DND-41 (cell line): Measurements from ENCODE around the gene TP53AIP1.

Experiments
- ATAC-seq: fragments of 200-7000 bp; cut with Tn5 transposase; 3 replicates; pipeline ENCODE4 v1.9.1; 2021; ENCODE audit warnings: low read depth; ENCODE audit not compliant: insufficient read depth
- DNase-seq: peaks from one replicate; pipeline ENCODE4 v3.0.0-alpha.2; 2020
- H2AFZ ChIP-seq: 2 replicates; pipeline ENCODE4 v1.6.0; 2012; ENCODE audit warnings: low read depth, low read length
- H3K27ac ChIP-seq: 2 replicates; pipeline ENCODE4 v1.5.1; 2012; ENCODE audit warnings: low read length, inconsistent platforms
- H3K27me3 ChIP-seq: fragments of 200-600 bp; sonication (generic); 2 replicates; pipeline ENCODE4 v1.6.0; 2012; ENCODE audit warnings: low read length, mild to moderate bottlenecking, inconsistent platforms; ENCODE audit not compliant: insufficient read depth, poor library complexity
- H3K36me3 ChIP-seq: 2 replicates; pipeline ENCODE4 v1.5.1; 2012; ENCODE audit warnings: low read length, inconsistent platforms; ENCODE audit not compliant: insufficient read depth
- H3K4me1 ChIP-seq: 2 replicates; pipeline ENCODE4 v1.5.1; 2012; ENCODE audit warnings: mild to moderate bottlenecking, low read length; ENCODE audit not compliant: insufficient read depth
- H3K4me2 ChIP-seq: 2 replicates; pipeline ENCODE4 v1.6.0; 2012; ENCODE audit warnings: mild to moderate bottlenecking, moderate library complexity, low read length, inconsistent platforms; ENCODE audit not compliant: insufficient read depth
- H3K4me3 ChIP-seq, 2 experiments: fragments of 200-600 bp in 1 of 2; shearing (Covaris generic) in 1 of 2; 2 replicates each; pipeline ENCODE4 v1.5.1; 2012 to 2016; ENCODE audit warnings: inconsistent platforms in 2 of 2, low read length in 2 of 2, mild to moderate bottlenecking in 2 of 2, low read depth in 1 of 2, moderate library complexity in 1 of 2
- H3K79me2 ChIP-seq: 2 replicates; pipeline ENCODE4 v1.6.0; 2012; ENCODE audit warnings: low read length, inconsistent platforms; ENCODE audit not compliant: insufficient read depth
- H3K9ac ChIP-seq: 2 replicates; pipeline ENCODE4 v1.6.0; 2012; ENCODE audit warnings: low read depth, mild to moderate bottlenecking, inconsistent platforms, low read length, moderate library complexity
- H3K9me3 ChIP-seq: 2 replicates; pipeline ENCODE4 v1.5.1; 2012; ENCODE audit warnings: low read length, moderate library complexity, mild to moderate bottlenecking, inconsistent platforms; ENCODE audit not compliant: insufficient read depth, severe bottlenecking
- H4K20me1 ChIP-seq: 2 replicates; pipeline ENCODE4 v1.6.0; 2012; ENCODE audit warnings: low read length; ENCODE audit not compliant: insufficient read depth
- EZH2 ChIP-seq: IDR thresholded peaks from 3 replicates; pipeline ENCODE4 v1.6.1; 2012; ENCODE audit warnings: borderline replicate concordance, low read depth, mild to moderate bottlenecking, moderate library complexity, low read length, inconsistent platforms; ENCODE audit not compliant: severe bottlenecking
- TF ChIP-seq, protein P1 (sequence below): IDR thresholded peaks from 2 replicates; pipeline ENCODE4 v1.5.1; 2012; ENCODE audit warnings: borderline replicate concordance, low read length, moderate library complexity, mild to moderate bottlenecking; ENCODE audit not compliant: poor library complexity, severe bottlenecking; ENCODE audit errors: extremely low read depth

The TP53AIP1 gene

DNA sequence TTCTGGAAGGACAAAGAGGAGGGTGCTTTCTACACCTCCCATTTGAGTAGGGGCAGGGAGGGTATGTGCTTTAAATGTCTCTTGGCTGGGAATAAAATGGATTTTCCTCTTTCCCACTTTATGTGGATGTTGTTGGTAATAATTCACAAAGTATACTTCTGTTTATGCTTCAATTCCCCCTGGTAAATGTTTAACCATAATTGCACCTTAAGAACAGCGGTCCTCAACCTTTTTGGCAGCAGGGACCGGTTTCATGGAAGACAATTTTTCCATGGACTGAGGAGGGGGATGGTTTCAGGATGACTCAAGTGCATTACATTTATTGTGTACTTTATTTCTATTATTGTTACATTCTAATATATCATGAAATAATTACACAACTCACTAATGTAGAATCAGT lies 4.0 kb upstream of the TP53AIP1 start:
- H3K4me3 ChIP-seq, result no peak overlapping the region
- TF ChIP-seq, protein P1, sequence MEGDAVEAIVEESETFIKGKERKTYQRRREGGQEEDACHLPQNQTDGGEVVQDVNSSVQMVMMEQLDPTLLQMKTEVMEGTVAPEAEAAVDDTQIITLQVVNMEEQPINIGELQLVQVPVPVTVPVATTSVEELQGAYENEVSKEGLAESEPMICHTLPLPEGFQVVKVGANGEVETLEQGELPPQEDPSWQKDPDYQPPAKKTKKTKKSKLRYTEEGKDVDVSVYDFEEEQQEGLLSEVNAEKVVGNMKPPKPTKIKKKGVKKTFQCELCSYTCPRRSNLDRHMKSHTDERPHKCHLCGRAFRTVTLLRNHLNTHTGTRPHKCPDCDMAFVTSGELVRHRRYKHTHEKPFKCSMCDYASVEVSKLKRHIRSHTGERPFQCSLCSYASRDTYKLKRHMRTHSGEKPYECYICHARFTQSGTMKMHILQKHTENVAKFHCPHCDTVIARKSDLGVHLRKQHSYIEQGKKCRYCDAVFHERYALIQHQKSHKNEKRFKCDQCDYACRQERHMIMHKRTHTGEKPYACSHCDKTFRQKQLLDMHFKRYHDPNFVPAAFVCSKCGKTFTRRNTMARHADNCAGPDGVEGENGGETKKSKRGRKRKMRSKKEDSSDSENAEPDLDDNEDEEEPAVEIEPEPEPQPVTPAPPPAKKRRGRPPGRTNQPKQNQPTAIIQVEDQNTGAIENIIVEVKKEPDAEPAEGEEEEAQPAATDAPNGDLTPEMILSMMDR, result no peak
- TF ChIP-seq EZH2, result no peak

DNA sequence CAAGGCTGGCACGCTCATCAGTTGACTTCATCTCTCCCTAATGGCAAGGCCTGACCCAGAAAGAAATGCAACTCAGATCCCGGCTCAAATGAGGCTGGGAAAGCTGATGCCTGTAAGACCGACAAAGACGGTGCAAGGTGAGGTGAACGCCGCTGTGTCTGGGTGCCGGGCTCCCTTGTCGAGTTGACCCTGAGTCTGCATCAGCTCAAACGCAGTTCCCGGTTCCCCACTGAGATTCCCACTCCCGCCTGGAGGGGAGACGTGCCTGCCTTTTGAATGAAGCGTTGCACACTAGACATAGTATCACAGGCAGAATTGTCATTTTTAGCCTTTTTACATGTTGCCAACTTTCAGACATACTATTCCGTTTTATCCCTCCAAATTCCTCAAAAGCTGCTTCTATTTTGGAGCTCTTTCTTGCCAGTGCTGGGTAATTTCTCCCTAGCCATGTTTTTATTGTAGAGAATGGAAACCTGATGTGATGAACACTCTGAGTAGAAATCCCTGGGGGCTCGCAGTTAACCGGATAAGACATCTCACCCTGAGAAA lies 831 bp upstream of the TP53AIP1 start:
- ATAC-seq (no peak), DNase-seq (no peak)
- no peaks in the 10 kb centered on the region for H3K9me3 ChIP-seq
- H4K20me1 ChIP-seq, result no peaks in the 10 kb centered on the region
- no peak overlapping the region for H3K4me2 ChIP-seq
- no peaks in the 10 kb centered on the region for H3K4me1 ChIP-seq
- H3K27ac ChIP-seq, result no peak overlapping the region
- H3K36me3 ChIP-seq, result no peaks in the 10 kb centered on the region
- no peak overlapping the region for H2AFZ ChIP-seq
- no peak overlapping the region for H3K9ac ChIP-seq
- H3K27me3 ChIP-seq, result no peaks in the 10 kb centered on the region
- H3K4me3 ChIP-seq, result no peak overlapping the region
- no peaks in the 10 kb centered on the region for H3K79me2 ChIP-seq
- TF ChIP-seq EZH2, result no peak
- TF ChIP-seq, protein P1, result no peak

More for the DNA sequence above, 4.0 kb upstream of the TP53AIP1 start:
- Histone ChIP-seq H3K36me3 (no peaks in the 10 kb centered on the region), H3K79me2 (no peaks in the 10 kb centered on the region), H2AFZ (no peak overlapping the region), H3K9ac (no peak overlapping the region), H3K27me3 (no peaks in the 10 kb centered on the region), H4K20me1 (no peaks in the 10 kb centered on the region), H3K4me2 (no peak overlapping the region), H3K4me1 (no peaks in the 10 kb centered on the region), H3K27ac (no peak overlapping the region), H3K9me3 (no peaks in the 10 kb centered on the region)
- ATAC-seq, result no peak
- DNase-seq, result no peak

DNA sequence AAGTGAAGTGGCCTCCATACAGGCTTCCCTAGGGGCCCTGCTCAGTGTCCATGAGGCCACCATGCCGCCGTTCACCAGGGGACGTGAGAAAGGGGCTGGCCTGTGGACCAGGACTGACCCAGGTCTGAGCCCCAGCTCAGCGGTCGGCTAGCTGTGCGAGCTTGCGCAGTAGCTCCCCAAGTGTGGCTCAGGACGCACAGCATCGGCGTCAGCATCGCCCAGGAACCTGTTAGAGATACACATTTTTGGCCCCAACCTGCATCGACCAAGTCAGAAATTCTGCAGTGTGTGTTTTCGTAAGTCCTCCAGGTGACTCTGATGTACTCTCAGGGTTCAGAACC lies 429 bp downstream of the TP53AIP1 start:
- DNase-seq (no peak), ATAC-seq (no peak)
- Histone ChIP-seq H2AFZ (no peak overlapping the region), H3K79me2 (no peaks in the 10 kb centered on the region), H3K4me2 (no peak overlapping the region), H3K4me1 (no peaks in the 10 kb centered on the region), H3K27ac (no peak overlapping the region), H3K9me3 (no peaks in the 10 kb centered on the region), H3K36me3 (no peaks in the 10 kb centered on the region), H3K27me3 (no peaks in the 10 kb centered on the region), H3K9ac (no peak overlapping the region), H4K20me1 (no peaks in the 10 kb centered on the region), H3K4me3 (no peak overlapping the region)
- no peak for TF ChIP-seq EZH2
- TF ChIP-seq, protein P1, result no peak
